Measurements from ENCODE around the gene FBXO10.
A peak's percentile ranks its signal among the peaks of the same experiment; 100 is the strongest.
"Not testable (repeated sequence)": the region's sequence is repeated elsewhere in the genome, so short reads cannot be mapped to it uniquely, and the experiment has no call there.

Gene FBXO10

DNA sequence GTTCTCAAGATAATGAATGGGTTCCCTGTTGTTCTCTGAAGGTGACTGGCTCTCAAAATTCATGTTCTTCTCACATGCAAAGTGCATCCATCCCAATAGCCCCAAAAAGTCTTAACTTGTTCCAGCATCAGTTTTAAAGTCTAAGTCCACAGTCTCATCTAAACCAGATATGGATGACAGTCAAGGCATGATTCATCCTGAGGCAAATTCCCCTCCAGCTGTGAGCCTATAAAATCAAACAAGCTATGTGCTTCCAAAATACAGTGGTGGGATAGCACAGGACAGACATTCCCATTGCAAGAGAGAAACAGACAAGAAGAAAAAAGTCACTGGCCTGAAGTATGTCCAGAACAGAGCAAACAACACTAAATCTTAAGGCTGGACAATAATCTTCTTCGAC lies 25.4 kb downstream of the FBXO10 start:
- no peak for DNase-seq

DNA sequence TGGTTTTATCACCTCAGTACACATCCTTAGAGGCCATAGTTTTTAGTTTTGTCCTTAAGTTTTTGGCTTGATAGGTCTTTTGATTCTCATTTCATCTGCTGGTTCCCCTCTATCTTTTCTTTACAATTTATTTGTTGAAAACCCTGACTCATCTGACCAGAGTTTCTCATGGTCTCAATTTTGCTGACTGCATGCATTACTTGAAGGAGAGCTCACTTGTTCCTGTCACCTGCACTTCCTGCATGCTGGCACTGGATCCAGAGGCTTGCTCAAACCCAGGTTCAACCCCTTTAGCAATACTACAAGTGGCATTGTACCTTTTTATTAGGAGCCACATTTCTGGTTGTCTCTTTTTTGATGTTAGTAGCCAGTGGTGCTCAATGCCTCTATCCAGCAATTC lies 26.7 kb downstream of the FBXO10 start:
- no peak for DNase-seq

DNA sequence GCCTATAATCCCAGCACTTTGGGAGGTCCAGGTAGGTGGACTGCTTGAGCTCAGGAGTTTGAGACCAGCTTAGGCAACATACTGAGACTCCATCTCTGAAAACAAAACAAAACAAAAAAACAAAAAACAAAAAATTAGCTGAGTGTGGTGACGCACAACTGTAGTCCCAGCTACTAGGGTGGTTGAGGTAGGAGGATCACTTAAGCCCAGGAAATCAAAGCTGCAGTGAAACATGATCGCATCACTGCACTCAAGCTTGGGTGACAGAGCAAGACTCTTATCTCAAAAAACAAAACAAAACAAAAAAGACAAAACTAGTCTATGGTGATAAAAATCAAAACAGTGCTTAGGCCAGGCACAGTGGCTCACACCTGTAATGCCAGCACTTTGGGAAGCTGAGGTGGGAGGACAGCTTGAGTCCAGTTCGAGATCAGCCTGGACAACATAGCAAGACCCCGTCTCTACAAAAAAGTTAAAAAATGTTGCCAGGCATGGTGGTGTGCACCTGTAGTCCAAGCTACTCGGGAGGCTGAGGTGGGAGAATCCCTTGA lies 28.8 kb downstream of the FBXO10 start:
- no peak for DNase-seq

DNA sequence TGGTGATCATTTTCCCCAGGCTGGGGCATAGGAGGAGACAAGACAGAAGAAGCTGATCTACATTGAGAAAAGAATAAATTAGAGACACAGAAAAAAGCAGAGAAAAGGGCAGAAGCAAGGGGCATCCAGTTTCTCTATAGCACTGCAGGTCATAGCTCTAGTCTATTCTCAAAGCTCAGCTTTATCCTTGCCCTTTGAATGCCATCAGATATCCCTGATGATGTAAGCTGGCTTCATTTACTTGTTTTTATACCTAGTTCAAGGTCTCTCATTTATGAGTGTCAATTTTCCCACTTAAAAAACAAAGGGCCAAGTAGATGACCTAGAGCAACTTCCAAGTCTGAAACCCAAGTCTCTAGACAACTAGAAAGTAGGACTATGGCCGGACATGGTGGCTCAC lies 32.7 kb downstream of the FBXO10 start:
- DNase-seq, result no peak

DNA sequence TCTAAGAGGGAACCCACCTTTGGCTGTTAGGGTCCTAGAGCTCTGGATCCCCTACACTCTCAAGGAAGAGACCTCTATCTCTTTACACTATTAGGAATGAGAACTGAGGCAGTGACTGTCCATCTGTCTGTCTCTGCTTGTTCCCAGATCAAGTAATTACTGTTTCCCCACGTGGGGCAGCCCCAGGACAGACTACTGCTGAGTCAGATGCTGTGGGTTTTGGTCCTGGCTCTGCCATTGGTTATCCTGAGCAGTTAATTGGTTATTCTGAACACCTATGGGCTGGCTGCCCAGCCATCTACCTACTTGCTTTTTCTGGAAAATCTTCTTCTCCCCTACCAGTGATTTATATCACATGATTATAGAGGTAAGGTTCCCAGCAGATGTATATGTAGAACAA lies 33.3 kb downstream of the FBXO10 start:
- no peak for DNase-seq

DNA sequence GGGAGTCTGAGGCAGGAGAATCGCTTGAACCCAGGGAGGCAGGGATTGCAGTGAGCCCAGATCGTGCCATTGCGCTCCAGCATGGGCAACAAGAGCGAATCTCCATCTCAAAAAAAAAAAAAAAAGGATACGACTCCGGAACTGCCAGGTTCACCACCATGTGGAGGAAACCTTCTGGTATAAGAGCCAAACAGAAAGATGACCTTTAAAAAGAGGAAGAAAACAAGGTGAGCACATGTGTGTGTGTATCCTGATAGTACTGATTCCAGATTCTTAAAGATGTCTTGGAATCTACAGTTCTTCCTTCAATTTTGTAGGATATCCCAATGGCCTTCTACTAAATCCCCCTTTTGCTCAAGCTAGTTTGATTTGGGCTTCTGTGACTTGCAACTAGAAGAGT lies 33.7 kb downstream of the FBXO10 start:
- DNase-seq, result no peak

DNA sequence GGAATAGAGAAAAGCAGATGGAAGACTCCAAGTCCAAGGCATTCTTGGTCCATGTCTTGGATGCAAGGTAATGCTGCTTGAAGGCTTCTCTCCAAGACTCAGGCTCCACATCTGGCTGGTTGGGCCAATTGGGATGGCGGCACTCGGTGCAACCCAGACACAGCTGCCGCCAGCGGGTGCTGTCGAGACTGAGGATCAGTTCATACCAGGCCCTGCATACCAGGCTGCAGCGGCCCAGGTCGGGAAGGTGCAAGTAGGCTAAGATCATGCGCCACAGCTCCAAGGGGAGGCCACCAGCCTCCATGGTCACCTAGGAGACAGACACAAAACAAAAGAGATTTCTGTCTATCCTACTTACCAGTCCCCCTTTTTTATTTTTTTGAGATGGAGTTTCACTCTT lies 34.7 kb downstream of the FBXO10 start:
- no peak for DNase-seq

DNA sequence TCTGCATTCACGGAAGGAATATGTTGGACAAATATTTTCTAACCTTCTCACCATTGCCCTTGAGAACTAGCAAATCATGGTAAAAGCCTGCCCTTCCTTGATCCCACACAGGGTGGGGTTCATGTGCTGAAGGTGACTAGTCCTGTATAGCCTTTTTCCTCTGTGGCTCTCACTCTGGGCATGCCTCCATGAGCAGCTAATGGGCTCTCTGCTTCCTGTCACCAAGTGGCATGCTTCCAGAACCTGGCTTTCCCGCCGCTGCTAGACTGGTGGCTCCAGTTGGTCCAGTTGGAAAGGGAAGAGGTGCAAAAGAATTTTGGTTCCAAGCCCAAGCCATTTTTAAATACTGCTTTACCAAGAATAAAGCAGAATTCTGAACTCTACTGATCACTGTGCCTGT lies 35.5 kb downstream of the FBXO10 start:
- peak in 12 of 56 donors; percentile 1 to 26 (median 7) for DNase-seq

DNA sequence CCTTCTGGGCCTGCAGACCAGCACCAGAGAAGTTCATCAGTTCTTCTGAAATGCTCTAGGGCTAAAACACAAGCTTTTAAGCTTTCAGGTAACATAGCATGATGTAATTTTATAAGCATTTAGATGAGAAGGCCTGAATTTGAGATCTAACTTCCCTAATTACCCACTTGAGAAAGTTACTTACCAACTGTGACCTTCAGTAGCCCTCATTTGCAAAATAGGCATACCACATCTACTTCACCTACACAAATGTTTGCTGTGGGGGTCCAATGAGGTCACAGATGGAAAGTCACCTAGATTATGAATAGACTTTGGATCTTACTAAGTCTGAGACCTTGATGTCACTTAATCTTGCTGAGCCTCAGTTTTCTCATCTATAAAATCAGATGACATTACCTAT lies 36.5 kb downstream of the FBXO10 start:
- no peak for DNase-seq

DNA sequence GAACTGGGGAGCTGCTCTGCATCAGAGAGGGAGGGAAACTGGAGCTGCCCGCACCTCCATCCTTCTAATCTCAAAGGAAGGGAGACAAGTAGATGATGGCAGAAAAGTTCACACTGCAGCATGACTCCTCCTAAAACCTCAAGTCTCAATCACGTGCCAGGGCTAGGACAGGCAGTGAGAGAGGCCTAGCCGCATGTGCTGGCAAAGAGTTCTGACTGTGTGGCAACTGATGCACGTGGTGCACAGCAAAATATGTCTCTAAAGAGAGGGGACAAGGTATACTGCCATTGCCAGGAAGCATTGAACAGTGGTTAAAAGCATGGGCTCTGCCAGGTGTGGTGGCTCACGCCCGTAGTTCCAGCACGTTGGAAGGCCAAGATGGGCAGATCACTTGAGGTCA lies 38.1 kb downstream of the FBXO10 start:
- no peak for DNase-seq

DNA sequence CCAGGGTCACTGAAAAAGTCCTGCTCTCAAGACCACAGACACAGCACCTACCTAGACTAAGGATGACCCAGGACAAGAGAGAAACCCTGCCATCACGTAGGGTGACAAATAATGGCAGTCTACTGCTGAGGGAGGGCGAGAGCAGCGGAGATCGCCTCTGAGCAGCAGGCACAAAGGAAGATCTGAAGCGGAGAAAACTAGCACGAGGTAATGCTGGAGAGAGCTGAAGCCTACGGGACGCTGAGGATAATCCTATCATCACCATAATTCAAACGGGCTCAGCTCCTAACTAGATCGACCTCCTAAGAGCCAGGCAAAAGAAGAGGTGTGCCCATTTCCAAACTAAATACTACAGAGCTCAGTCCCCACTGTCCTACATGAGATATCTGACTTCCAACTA lies 41.3 kb downstream of the FBXO10 start:
- DNase-seq, result no peak

DNA sequence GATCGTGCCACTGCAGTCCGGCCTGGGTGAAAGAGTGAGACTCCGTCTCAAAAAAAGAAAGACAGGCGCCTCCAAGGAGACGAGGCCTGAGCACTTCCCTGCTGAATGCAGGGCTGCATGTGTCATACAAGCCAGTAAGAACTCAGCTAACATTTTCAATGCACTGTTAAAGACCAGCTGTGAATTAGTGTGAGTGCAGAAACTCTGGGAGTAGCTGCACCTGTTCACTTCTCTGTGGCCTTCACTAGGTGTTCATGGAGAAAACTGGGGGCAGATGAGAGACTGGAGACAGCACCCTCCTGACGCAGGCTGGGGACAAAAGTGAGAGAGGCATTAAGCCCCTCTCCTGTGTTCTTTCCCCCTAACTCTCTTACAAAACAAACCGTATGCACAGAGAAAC lies 41.8 kb downstream of the FBXO10 start:
- no peak for DNase-seq

DNA sequence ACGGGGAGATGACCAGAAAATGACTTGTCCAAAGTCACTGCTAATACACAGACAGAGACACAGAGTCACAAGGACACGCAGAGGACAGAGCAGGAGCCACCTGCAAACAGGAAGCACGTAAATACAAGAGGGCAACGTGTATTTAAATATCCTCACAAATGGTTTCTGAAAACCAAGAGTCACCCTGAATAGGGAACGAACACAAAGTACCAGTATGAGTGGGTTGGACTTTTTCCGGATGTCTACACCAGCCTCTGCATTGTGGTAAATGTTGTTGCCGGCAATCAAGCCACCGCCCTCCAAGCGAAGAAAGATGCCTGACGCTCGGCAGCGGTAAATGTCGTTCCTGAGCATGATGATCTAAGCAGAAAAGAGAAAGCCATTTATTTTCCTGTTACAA lies 44.5 kb downstream of the FBXO10 start:
- DNase-seq, result no peak

DNA sequence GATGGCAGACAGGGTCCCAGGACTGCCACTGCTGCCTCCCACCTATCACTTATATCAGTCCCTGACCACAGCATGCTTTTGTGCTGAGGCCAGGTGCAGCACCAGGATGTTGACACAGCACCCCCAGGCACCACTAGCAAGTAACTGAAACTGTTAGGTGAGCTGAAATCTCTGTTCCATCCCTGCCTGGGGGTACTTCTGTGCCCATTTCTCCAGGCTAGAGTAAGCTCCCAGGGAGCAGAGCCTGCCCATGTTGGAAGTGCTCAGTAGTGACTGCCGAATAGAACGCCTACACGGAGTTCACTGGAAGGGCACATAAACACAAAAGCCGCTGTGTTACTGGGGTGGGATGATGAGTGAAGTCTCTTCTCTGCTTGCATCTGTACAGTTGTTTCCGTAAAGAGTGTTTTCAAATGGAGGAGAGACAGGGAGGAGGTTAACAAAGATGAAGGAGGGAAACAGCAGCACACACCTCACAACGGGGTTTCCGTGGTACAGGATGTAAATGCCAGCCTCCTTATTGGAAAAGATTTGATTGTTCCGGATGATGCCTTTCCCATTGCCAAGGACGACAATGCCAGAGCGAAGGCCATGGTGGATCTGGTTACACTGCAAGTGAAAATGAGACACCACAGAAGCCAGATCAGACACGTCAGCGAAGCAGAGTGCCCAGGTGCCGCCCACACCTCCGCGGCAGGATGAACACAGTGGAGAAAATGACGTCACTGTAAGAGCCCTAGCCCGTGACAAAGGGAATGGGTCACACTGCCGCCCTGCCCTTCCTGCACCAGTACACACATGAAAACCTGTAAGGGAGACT lies 47.3 kb downstream of the FBXO10 start:
- DNase-seq, result peak in 7 of 56 donors; percentile 7 to 32 (median 21)

DNA sequence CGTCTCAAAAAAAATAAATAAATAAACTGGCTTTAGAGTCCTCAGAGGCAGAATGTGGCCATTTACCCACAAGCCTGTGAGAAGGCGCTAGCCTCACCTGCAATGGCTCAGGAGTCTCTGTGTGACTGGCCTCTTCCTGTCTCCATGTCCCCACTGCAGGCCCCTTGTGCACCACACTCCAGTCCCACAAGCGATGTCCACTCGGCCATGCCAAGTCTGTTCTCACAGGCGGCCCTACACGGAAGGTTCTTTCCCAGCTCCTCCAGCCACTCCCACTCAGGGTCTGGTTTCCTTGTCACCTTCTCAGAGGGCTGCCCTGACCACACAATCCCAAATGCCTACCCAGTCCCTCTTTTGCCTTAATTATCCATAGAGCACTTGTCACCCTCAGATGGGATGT lies 52.3 kb downstream of the FBXO10 start:
- DNase-seq, result no peak

DNA sequence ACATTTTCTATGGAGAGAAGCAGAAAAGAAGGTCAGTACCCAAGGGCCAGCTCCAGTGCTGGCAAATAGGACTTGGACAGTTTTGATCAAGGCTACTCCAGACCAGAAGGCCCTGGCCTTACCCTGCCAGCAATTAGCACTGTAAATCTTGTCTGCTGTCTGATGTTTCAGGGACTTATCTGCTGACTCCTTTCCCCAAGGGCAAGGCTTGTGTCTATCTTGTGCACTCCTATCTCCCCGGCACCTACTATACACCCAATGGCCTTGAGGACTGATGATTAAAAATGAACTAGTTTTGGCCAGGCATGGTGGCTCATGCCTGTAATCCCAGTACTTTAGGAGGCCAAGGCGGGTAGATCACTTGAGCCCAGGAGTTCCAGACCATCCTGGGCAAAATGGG lies 53.2 kb downstream of the FBXO10 start:
- DNase-seq, result no peak

DNA sequence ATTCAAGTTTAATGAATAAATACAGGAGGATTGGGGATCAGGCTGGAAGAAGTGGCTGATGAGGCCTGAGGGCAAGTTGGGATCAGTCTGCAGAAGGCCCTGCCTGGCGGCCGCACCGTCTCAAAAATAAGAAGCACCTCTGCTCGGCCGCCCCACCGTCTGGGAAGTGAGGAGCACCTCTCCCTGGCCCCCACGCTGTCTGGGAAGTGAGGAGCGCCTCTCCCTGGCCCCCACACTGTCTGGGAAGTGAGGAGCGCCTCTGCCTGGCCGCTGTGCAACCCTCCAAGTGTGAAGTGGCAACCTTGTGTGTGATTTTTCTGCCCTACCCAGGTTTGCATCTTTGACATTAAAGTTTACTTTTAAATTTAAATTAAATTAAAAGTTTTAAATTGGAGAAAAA lies 55.1 kb downstream of the FBXO10 start:
- DNase-seq, result no peak

DNA sequence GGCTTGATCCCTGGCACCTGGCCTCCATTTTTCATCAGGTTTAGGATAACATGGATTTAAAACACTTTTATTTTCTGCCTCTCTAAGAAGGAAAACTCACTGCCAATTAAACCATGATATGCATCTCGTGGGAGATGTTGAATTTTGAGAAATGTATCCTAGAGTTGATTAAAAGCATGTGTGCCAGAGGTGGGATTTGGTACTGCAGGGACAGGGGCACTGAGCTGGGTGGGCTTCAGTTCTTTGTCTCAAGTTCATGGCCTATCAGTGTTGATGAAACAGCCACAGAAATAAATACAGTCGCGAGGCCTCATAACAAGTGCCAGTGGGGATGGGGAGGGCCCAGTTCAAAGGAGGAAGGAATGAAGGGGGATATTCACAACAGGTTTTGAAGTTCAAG lies 55.5 kb downstream of the FBXO10 start:
- DNase-seq, result no peak

DNA sequence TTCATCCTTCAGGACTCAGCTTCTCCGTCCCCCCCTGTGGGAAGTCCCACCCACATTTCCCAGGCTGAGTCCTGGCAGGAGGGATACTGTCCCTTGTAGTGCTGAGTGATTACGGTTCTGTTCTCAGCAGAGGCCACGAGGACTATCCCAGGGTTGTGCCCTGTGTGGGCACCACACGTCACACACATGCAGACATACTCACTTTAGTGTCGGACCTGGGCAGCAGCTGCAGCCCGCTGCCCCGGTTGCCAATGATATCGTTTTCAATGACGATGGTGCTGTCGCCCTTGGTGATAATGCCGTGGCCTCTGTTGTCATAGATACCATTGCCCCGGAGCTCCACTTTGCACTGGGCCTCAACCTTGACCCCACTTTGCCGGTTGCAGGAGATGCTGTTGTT lies 58.3 kb downstream of the FBXO10 start:
- no peak for DNase-seq

DNA sequence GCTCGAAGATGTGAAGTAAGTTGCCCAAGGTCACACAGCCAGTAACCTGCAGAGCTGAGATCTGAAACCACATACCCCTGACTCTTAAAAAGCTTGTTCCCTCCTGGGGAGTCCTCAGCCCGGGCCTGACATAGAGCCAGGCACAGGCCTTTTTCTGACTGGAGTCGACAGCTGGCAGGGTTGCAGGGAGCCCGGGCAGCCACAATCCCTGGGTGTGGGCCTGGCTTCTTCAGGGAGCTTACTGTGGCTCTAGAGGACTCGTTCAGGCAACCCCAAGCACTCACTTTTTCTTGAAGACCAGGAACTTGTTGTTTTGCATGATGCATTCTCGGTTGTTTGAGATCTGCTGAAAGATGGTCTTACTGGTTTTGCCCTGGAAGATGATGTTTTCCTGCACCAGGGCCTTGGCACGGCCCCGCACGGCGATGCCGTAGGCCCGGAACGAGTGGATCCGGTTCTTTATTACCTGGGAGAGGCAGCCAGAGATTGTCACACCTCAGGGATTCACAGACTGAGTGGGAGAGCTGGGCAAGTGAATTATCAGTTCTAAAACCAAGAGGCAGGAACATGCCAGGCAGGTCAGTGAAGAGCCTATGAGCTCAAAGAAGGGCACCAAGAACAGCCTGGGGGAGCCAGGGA lies 60.4 kb downstream of the FBXO10 start:
- no peak for DNase-seq

DNA sequence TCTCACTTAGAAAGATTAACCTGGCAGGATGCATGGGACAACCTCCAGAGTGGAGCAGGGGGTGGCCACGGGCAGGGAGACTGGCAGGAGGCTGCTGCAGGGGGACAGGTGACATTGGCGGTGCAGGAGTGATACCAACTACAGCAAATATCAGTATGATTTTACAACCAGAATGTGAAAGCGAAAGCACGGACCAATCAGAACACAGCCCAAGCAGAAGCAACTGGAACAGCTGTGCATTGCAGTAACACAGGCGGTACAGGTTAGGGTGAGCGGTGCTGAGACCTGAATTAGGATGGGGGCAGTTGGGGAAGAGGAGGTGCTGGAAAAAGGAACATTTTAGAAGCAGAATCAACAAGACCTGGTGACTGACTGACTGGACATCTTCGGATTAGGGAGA lies 61.2 kb downstream of the FBXO10 start:
- no peak for DNase-seq

DNA sequence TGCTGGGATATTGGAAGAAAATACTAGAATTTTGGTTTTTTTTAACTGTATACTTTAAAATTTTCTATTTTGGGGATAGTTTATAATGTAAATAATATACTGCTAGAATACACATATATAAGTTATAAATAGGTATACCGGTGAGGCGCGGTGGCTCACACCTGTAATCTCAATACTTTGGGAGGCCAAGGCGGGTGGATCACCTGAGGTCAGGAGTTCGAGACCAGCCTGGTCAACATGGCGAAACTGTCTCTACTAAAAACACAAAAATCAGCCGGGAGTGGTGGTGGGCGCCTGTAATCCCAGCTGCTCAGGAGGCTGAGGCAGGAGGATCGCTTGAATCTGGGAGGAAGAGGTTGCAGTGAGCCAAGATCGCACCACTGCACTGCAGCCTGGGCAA lies 61.8 kb downstream of the FBXO10 start:
- DNase-seq, result not testable (repeated sequence)

DNA sequence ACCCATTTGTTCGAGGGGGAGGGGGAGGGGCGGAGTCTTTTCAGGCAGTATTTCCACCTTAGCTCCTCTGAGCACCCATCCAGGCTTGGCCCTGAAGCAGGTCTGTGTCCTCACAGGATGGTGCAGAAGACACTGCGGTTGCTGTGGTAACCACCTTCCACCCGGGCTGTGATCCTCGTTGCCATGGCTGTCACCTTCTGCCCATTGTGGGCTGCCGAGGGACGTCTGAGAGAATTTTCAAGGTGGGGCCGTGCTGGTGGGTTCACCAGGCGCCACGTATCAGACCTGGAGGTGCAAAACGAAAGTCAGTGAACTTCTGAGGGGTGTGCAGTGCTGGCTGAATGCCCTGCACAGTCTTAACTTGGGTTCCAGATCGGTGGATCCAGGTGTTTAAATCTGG lies 63.7 kb downstream of the FBXO10 start:
- DNase-seq, result no peak

All from nucleus accumbens (tissue), 56 donors.